WTC11 (cell line): ENCODE measurements around the gene CTNND2.

Source experiments
- CREM ChIP-seq: sonication (generic); formaldehyde crosslinking; IDR thresholded peaks from 2 replicates; pipeline ENCODE4 v1.8.1; 2022; ENCODE audit warnings: mild to moderate bottlenecking, missing genetic modification reagents, moderate library complexity
- CTCF ChIP-seq: fragments of 200-600 bp; IDR thresholded peaks from 2 replicates; pipeline ENCODE4 v1.8.0; 2022; ENCODE audit warnings: antibody characterized with exemption
- ESRRA ChIP-seq: sonication (generic); formaldehyde crosslinking; IDR thresholded peaks from 2 replicates; pipeline ENCODE4 v1.8.1; 2022; ENCODE audit warnings: mild to moderate bottlenecking, missing genetic modification reagents, borderline replicate concordance
- FOXJ3 ChIP-seq: sonication (generic); formaldehyde crosslinking; IDR thresholded peaks from 2 replicates; pipeline ENCODE4 v1.9.0; 2021; ENCODE audit warnings: missing genetic modification reagents, mild to moderate bottlenecking, borderline replicate concordance
- FOXP1 ChIP-seq: sonication (generic); formaldehyde crosslinking; IDR thresholded peaks from 2 replicates; pipeline ENCODE4 v1.8.0; 2022; ENCODE audit warnings: missing genetic modification reagents, mild to moderate bottlenecking, moderate library complexity, borderline replicate concordance
- IRF1 ChIP-seq: sonication (generic); formaldehyde crosslinking; IDR thresholded peaks from 2 replicates; pipeline ENCODE4 v1.8.0; 2023; ENCODE audit warnings: missing genetic modification reagents
- IRF2 ChIP-seq: sonication (generic); formaldehyde crosslinking; IDR thresholded peaks from 2 replicates; pipeline ENCODE4 v1.8.0; 2022; ENCODE audit warnings: low read depth, missing genetic modification reagents, borderline replicate concordance
- TCF7 ChIP-seq: sonication (generic); formaldehyde crosslinking; IDR thresholded peaks from 2 replicates; pipeline ENCODE4 v1.8.0; 2022; ENCODE audit warnings: mild to moderate bottlenecking, low read depth, missing genetic modification reagents, moderate library complexity
- TEAD4 ChIP-seq: sonication (generic); formaldehyde crosslinking; IDR thresholded peaks from 2 replicates; pipeline ENCODE4 v1.8.0; 2022; ENCODE audit warnings: mild to moderate bottlenecking, missing genetic modification reagents
- TF ChIP-seq, protein P1 (sequence below): sonication (generic); formaldehyde crosslinking; IDR thresholded peaks from 2 replicates; pipeline ENCODE4 v1.8.0; 2022; ENCODE audit warnings: mild to moderate bottlenecking, missing genetic modification reagents

GRCh38 chr5:10936081-10936855 is 968.0 kb downstream of the CTNND2 start:
- TF ChIP-seq FOXJ3 (CRISPR knock-in tag) (no peak), FOXP1 (CRISPR knock-in tag) (no peak), TCF7 (CRISPR knock-in tag) (no peak), ESRRA (CRISPR knock-in tag) (no peak), CTCF (no peak), IRF2 (CRISPR knock-in tag) (no peak), CREM (no peak), IRF1 (CRISPR knock-in tag) (no peak), TEAD4 (CRISPR knock-in tag) (no peak)
- TF ChIP-seq, protein P1, sequence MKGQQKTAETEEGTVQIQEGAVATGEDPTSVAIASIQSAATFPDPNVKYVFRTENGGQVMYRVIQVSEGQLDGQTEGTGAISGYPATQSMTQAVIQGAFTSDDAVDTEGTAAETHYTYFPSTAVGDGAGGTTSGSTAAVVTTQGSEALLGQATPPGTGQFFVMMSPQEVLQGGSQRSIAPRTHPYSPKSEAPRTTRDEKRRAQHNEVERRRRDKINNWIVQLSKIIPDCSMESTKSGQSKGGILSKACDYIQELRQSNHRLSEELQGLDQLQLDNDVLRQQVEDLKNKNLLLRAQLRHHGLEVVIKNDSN = no peak
